Measurements from ENCODE around the gene FUCA1.

The FUCA1 gene

GRCh38 chr1:23796466-23797271 lies 71.4 kb downstream of the FUCA1 start:
- Mint-ChIP-seq H3K9me3 (no peaks in the 10 kb centered on the region), H3K4me1 (ENCODE audit: low read depth) (peaks cover 21% of the 10 kb centered on the region), H3K4me3 (no peak overlapping the region), H3K27ac (no peak overlapping the region), H3K36me3 (ENCODE audit: low read depth) (peaks cover 14% of the 10 kb centered on the region), H3K27me3 (ENCODE audit: low read depth) (no peaks in the 10 kb centered on the region)

- Mint-ChIP-seq H3K27ac (peak overlapping the region; percentile 0), H3K4me1 (ENCODE audit: low read depth) (peaks cover 24% of the 10 kb centered on the region), H3K4me3 (no peak overlapping the region), H3K36me3 (ENCODE audit: low read depth) (peaks cover 21% of the 10 kb centered on the region), H3K9me3 (no peaks in the 10 kb centered on the region), H3K27me3 (ENCODE audit: low read depth) (no peaks in the 10 kb centered on the region)
Observed at GRCh38 chr1:23795676-23796465, 72.2 kb downstream of the FUCA1 start.
